NCI-H2171 treated with DMSO at 0.1 percent for 48 hours (cell line): ENCODE measurements around the gene SEMG1.

Experiments
- DNase-seq: peaks from one replicate; lab custom pipeline; 2025; lab: John Stamatoyannopoulos, UW

The SEMG1 gene

GRCh38 chr20:45223136-45223535 is 16.3 kb downstream of the SEMG1 start:
- DNase-seq, result no peak

GRCh38 chr20:45226287-45226686 is 19.5 kb downstream of the SEMG1 start:
- no peak for DNase-seq

GRCh38 chr20:45229264-45230056 is 22.6 kb downstream of the SEMG1 start:
- peak; percentile 11 for DNase-seq

GRCh38 chr20:45230631-45231030 is 23.8 kb downstream of the SEMG1 start:
- peak; percentile 12 for DNase-seq

DNA sequence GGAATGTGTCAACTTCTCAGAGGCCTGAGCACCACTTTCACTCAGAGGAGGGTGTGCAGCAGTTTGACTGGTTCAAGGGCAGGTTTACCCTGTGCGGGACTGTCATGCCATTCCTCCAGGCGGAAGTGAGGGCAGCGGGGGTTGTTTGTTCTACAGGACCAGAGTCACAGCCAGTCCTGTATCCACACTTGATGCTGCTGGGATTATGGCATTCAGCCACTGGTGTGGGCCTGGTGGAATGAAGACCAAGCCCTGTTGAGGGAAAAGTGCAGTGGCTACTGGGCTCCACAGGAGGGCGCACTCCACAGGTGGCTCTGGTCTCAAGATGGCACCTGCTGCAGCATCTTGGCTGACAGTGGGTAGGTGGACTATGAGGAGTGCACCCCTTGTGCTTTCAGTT is 29.2 kb downstream of the SEMG1 start:
- DNase-seq, result no peak

GRCh38 chr20:45238139-45238538 is 31.3 kb downstream of the SEMG1 start:
- DNase-seq, result no peak

GRCh38 chr20:45246109-45246508 is 39.3 kb downstream of the SEMG1 start:
- DNase-seq, result no peak

GRCh38 chr20:45247865-45248264 is 41.0 kb downstream of the SEMG1 start:
- DNase-seq, result no peak

GRCh38 chr20:45248609-45249008 is 41.8 kb downstream of the SEMG1 start:
- no peak for DNase-seq

DNA sequence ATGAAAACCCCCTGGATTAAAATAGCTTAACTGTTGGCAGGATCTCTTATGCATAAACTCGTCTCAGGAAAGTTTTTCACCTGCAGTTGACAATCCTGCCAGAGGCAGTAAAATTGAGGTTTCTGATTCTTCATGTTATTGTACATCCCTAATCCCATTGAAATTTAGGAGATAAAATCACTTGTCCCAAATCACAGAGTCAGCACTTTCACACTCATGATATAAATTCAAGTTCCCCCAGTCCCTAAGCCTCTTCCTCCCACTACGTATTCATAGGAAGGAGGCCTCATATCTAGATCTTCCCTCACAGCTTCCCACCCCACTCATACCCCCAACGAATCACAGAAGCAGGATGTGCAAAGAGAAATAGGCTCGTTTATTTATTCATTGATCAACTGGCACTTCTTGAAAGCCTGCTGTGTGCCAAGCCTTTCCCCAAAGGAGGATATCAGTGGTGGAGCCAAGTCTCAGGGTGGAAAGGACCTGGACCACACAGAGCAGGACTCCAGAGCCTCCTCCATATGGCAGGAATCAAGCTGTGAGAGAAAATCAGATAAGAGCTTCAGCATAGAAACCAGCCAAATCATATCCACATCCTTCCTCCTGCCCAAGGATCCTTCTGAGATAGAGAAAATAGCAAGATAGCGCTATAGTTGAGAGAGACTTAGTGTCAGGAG is 45.2 kb downstream of the SEMG1 start:
- no peak for DNase-seq

DNA sequence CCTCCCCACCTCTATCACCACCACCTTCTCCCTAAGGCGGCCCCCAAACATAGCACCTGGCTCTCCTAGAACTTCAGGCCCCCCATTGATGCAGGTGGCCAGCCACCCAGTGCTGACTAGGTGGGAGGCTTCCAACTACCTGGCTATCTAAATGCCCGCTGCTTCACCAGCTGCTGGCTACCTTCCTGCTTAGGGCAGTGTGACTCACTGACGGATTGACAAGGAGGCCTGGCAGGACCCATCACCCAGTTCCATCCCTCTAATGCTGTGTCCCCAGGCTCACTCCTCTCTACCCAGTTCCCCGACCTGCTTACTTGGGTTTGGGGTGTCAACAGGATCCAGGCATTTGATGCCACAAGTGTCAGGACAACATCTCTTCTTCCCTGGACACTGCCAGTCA is 46.4 kb downstream of the SEMG1 start:
- no peak for DNase-seq

GRCh38 chr20:45254383-45255262 is 47.8 kb downstream of the SEMG1 start, which contains the start of gene SLPI:
Gene SLPI, minus strand, starts transcription at chr20:45254564. Its CDS starts 21 bp downstream, at chr20:45254543.
- DNase-seq, result no peak

DNA sequence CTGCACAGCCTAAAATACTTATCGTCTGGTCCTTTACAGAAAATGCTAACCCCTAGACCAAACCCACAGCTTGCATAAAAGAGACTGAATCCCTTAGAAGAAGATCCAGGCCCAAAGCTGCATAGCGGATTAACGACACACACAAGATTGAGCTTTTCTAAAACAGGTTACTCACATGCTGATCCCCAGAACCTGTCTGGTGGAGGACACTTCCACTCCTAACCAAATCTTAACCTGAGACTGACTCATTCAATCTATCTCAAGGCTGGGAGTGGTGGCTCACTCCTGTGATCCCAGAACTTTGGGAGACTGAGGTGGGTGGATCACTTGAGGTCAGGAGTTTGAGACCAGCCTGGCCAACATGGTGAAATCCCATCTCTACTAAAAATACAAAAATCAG is 50.3 kb downstream of the SEMG1 start:
- no peak for DNase-seq

DNA sequence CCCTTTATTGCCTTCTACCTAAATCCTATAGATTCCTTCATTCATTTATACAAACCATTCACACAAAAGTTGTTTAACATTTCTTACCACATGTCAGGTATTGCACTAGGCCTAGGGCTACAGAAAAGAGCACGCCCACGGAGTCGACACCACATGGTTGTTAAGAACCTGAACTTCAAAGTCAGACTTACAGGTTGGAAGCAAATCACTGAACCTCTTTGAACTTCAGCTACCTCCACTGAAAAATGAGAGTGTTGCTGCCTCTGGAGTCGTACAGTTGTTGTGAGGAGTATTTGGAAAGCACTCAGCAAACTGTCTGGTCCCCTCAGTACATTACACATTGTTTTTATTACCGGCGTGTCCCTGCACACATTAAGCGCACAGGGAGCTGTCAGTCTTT is 50.9 kb downstream of the SEMG1 start:
- no peak for DNase-seq

GRCh38 chr20:45258259-45258658 is 51.4 kb downstream of the SEMG1 start:
- no peak for DNase-seq

DNA sequence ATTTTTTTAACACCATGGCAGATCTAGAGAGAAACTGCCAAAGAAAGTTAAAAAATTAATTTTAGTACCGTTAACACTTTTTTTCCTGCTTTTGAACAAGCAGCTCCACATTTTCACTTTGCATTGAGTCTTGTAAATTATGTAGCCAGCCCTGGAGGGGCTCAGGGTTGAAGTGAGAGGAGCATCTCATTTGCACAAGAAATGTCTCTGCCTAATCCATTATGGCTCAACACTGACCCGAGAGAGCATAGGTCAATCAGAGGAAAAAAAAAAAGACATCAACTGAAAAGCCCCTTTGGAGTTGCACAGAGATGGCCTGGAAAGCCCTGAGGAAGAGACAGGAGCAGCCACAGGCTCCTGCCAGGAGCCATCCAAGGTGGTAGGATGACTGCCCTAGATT is 51.8 kb downstream of the SEMG1 start:
- DNase-seq, result no peak
